Rectal smooth muscle tissue (tissue), 1 donor: ENCODE results near the gene CCNB1.
"Not testable (repeated sequence)": the region's sequence is repeated elsewhere in the genome, so short reads cannot be mapped to it uniquely, and the experiment has no call there.

Experiments used
- H3K27ac ChIP-seq: one replicate; pipeline ENCODE4 v1.7.0; 2013; ENCODE audit warnings: low read depth, low read length, inconsistent platforms
- H3K27me3 ChIP-seq: one replicate; pipeline ENCODE4 v1.7.0; 2013; ENCODE audit warnings: low read length; ENCODE audit not compliant: control insufficient read depth, insufficient read depth
- H3K36me3 ChIP-seq: one replicate; pipeline ENCODE4 v1.7.0; 2013; ENCODE audit warnings: low read length; ENCODE audit not compliant: control insufficient read depth, insufficient read depth
- H3K4me1 ChIP-seq: one replicate; pipeline ENCODE4 v1.7.0; 2013; ENCODE audit warnings: low read length; ENCODE audit not compliant: control insufficient read depth, insufficient read depth
- H3K4me3 ChIP-seq: one replicate; pipeline ENCODE4 v1.7.0; 2013; ENCODE audit warnings: low read length
- H3K9ac ChIP-seq: one replicate; pipeline ENCODE4 v1.7.0; 2013; ENCODE audit warnings: low read length

The CCNB1 gene

DNA sequence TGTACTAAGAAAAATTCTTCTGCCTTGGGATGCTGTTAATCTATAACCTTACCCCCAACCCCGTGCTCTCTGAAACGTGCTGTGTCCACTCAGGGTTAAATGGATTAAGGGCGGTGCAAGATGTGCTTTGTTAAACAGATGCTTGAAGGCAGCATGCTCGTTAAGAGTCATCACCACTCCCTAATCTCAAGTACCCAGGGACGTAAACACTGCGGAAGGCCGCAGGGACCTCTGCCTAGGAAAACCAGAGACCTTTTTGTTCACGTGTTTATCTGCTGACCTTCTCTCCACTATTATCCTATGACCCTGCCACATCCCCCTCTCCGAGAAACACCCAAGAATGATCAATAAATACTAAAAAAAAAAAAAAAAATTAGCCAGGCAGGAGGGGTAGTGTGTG lies 53.9 kb downstream of the CCNB1 start:
- not testable (repeated sequence) for H3K4me3 ChIP-seq, H3K27ac ChIP-seq, H3K9ac ChIP-seq, H3K4me1 ChIP-seq, H3K36me3 ChIP-seq, H3K27me3 ChIP-seq

DNA sequence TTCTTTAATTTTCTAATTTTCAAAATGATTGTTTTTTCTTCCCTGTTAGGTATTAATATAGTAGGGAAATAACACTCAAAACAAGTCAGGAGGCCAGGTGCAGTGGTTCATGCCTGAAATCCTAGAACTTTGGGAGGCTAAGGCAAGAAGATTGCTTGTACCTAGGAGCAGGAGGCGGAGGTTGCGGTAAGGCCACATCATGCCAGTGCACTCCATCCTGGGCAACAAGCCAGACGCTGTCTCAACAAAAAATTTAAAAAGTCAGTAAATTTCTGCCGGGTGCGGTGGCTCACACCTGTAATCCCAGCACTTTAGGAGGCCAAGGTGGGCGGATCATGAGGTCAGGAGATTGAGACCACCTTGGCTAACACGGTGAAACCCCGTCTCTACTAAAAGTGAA lies 57.6 kb downstream of the CCNB1 start:
- no peaks in the 10 kb centered on the region for H3K4me1 ChIP-seq
- peaks cover 6% of the 10 kb centered on the region for H3K36me3 ChIP-seq
- no peak overlapping the region for H3K9ac ChIP-seq
- H3K27ac ChIP-seq, result no peak overlapping the region
- H3K27me3 ChIP-seq, result no peaks in the 10 kb centered on the region
- no peak overlapping the region for H3K4me3 ChIP-seq

- Histone ChIP-seq H3K4me1 (no peaks in the 10 kb centered on the region), H3K36me3 (peaks cover 8% of the 10 kb centered on the region), H3K27ac (no peak overlapping the region), H3K9ac (no peak overlapping the region), H3K4me3 (no peak overlapping the region), H3K27me3 (no peaks in the 10 kb centered on the region)
Observed at GRCh38 chr5:69225860-69226259, 58.9 kb downstream of the CCNB1 start.
